HepG2 (cell line): ENCODE results near the gene RAC3. TPM values are rescaled to one million over a fixed set of nuclear protein-coding genes. Genes with fewer than 3 reads are reported as not detected.

Source experiments
- AFF4 ChIP-seq: sonication (generic); formaldehyde crosslinking; IDR thresholded peaks from 2 replicates; pipeline ENCODE4 v1.4.0; 2020; ENCODE audit warnings: missing genetic modification reagents
- CHD2 ChIP-seq: IDR thresholded peaks from 2 replicates; pipeline ENCODE4 v1.6.1; 2011; ENCODE audit warnings: low read depth, low read length, improper control_type of control experiment
- HOXD1 ChIP-seq: sonication (generic); formaldehyde crosslinking; IDR thresholded peaks from 2 replicates; pipeline ENCODE4 v1.5.0; 2020; ENCODE audit warnings: missing genetic modification reagents
- NFKB2 ChIP-seq: sonication (generic); formaldehyde crosslinking; IDR thresholded peaks from 2 replicates; pipeline ENCODE4 v1.4.0; 2020; ENCODE audit warnings: missing genetic modification reagents, borderline replicate concordance
- RNF2 ChIP-seq: fragments of 450-650 bp; conservative IDR thresholded peaks from 2 replicates; pipeline ENCODE4 v1.6.1; 2016; ENCODE audit warnings: low read depth
- TEAD3 ChIP-seq: optimal IDR thresholded peaks from 2 replicates; pipeline ENCODE3; 2016; ENCODE audit warnings: borderline replicate concordance
- ZNF264 ChIP-seq: sonication (generic); formaldehyde crosslinking; IDR thresholded peaks from 2 replicates; pipeline ENCODE4 v1.4.0; 2020; ENCODE audit warnings: missing genetic modification reagents
- ZNF430 ChIP-seq: sonication (generic); formaldehyde crosslinking; IDR thresholded peaks from 2 replicates; pipeline ENCODE4 v1.9.0; 2021; ENCODE audit warnings: mild to moderate bottlenecking, missing genetic modification reagents
- ZNF446 ChIP-seq: sonication (generic); formaldehyde crosslinking; IDR thresholded peaks from 2 replicates; pipeline ENCODE4 v1.5.0; 2020; ENCODE audit warnings: mild to moderate bottlenecking, missing genetic modification reagents
- ZNF468 ChIP-seq: sonication (generic); formaldehyde crosslinking; IDR thresholded peaks from 2 replicates; pipeline ENCODE4 v1.8.0; 2022; ENCODE audit warnings: mild to moderate bottlenecking, moderate library complexity, missing genetic modification reagents
- ZNF501 ChIP-seq: sonication (generic); formaldehyde crosslinking; IDR thresholded peaks from 2 replicates; pipeline ENCODE4 v1.5.1; 2020; ENCODE audit warnings: mild to moderate bottlenecking, moderate library complexity, missing genetic modification reagents
- ZNF746 ChIP-seq: sonication (generic); formaldehyde crosslinking; IDR thresholded peaks from 2 replicates; pipeline ENCODE4 v1.8.0; 2022; ENCODE audit warnings: mild to moderate bottlenecking, missing genetic modification reagents
- polyA plus RNA-seq, 8 experiments: library from polyadenylated mRNA; depleted of rRNA in 3 of 8; stranded (reverse) in 7 of 8; unstranded in 1 of 8; fragments of >200 nt; fragmentation: Illumina TruSeq in 4 of 8; extraction: Trizol in 4 of 8; gene quantifications; 2 replicates each; pipeline versions ENCODE4 v1.2.1 to v1.2.3, GENCODE V29; 2011 to 2016; ENCODE audit warnings: low read depth in 4 of 8, missing spikeins in 1 of 8, mixed read lengths in 1 of 8; ENCODE audit not compliant: insufficient read depth in 1 of 8
- total RNA-seq, 5 experiments: library from RNA; depleted of rRNA; stranded (reverse); fragments of >200 nt; fragmentation: Illumina TruSeq; extraction: Trizol; gene quantifications; 2 replicates each; pipeline ENCODE4 v1.2.3, GENCODE V29; 2016; ENCODE audit warnings: low read depth in 1 of 5
- TF ChIP-seq, protein P1 (sequence below): sonication (generic); formaldehyde crosslinking; conservative IDR thresholded peaks from 2 replicates; pipeline ENCODE4 v1.4.0; 2020; ENCODE audit warnings: missing genetic modification reagents
- TF ChIP-seq, protein P2 (sequence below): sonication (generic); formaldehyde crosslinking; IDR thresholded peaks from 2 replicates; pipeline ENCODE4 v1.5.0; 2020; ENCODE audit warnings: missing genetic modification reagents, mild to moderate bottlenecking, borderline replicate concordance
- TF ChIP-seq, protein P3 (sequence below): sonication (generic); formaldehyde crosslinking; IDR thresholded peaks from 2 replicates; pipeline ENCODE4 v1.5.1; 2020; ENCODE audit warnings: missing genetic modification reagents, mild to moderate bottlenecking, borderline replicate concordance
- TF ChIP-seq, protein P4 (sequence below): sonication (generic); formaldehyde crosslinking; IDR thresholded peaks from 2 replicates; pipeline ENCODE4 v1.9.0; 2022; ENCODE audit warnings: missing genetic modification reagents, mild to moderate bottlenecking, borderline replicate concordance
- TF ChIP-seq, protein P5 (sequence below): IDR thresholded peaks from 2 replicates; pipeline ENCODE4 v1.6.1; 2012; ENCODE audit warnings: inconsistent platforms

The RAC3 gene
- total and polyA plus RNA-seq, 2 of the 13 experiments (the other 11 are each of a cell fraction or from before 2014, with no cell fraction given) = 10.5 to 21.3 TPM

DNA sequence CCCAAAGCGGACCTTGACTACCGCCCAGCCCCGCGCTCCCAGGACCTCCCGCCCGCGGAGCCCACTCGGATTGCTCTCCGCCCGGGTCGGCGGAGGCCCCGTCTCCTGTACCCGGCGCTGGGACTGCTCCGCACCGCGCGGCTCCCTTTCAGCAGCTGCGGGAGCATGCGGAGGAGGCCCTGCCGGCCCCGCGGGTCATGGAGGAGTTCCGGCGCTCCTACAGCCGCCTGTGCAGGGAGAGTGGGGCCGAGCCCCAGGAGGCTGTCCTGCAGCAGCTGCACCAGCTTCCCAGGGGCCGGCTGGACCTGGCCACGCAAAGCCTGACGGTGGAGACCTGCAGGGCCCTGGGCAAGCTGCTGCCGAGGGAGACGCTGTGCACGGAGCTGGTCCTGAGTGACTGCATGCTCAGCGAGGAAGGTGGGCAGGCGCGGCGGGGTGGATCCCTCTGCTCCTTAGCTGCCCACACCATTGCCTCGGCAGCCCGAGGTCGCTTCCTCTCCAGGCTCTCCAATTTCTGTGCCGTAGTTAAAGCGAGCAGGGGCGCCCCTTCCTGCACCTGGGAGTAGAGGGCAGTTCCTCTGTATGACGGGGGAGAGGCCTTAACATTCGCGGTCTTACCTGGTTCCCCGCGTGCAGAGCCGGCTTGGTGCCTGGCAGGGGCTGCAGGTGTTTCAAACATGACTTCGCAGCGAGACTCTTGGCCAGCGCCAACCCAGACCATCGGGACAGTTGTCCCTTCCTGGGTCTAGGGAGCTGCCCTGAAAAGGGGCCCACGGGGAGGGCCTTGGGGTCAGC, 7.8 kb upstream of the RAC3 start (continued):
- TF ChIP-seq AFF4 (CRISPR knock-in tag) = 0 out of 2 replicates have a peak, but pooled peaks have one; percentile 48
- TF ChIP-seq, protein P1, sequence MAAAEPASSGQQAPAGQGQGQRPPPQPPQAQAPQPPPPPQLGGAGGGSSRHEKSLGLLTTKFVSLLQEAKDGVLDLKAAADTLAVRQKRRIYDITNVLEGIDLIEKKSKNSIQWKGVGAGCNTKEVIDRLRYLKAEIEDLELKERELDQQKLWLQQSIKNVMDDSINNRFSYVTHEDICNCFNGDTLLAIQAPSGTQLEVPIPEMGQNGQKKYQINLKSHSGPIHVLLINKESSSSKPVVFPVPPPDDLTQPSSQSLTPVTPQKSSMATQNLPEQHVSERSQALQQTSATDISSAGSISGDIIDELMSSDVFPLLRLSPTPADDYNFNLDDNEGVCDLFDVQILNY = peak; percentile 1; the same call in 1 of the 2 replicates
- no peak for TF ChIP-seq TEAD3 (CRISPR knock-in tag)
- TF ChIP-seq ZNF746 (CRISPR knock-in tag) = peak; percentile 45; the same call in 1 of the 2 replicates
- TF ChIP-seq NFKB2 (CRISPR knock-in tag) = 0 out of 2 replicates have a peak, but pooled peaks have one; percentile 26
- peak; percentile 60; the same call in 1 of the 2 replicates for TF ChIP-seq ZNF430 (CRISPR knock-in tag)
- TF ChIP-seq, protein P2, sequence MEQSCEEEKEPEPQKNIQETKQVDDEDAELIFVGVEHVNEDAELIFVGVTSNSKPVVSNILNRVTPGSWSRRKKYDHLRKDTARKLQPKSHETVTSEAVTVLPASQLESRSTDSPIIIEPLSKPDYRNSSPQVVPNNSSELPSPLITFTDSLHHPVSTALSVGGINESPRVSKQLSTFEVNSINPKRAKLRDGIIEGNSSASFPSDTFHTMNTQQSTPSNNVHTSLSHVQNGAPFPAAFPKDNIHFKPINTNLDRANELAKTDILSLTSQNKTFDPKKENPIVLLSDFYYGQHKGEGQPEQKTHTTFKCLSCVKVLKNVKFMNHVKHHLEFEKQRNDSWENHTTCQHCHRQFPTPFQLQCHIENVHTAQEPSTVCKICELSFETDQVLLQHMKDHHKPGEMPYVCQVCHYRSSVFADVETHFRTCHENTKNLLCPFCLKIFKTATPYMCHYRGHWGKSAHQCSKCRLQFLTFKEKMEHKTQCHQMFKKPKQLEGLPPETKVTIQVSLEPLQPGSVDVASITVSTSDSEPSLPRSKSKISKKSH (CRISPR knock-in tag) = peak; percentile 71; the same call in 1 of the 2 replicates
- peak; percentile 24; the same call in 1 of the 2 replicates for TF ChIP-seq ZNF468
- peak; percentile 75 for TF ChIP-seq ZNF501 (CRISPR knock-in tag)
- peak; percentile 87 for TF ChIP-seq RNF2
- TF ChIP-seq, protein P3, sequence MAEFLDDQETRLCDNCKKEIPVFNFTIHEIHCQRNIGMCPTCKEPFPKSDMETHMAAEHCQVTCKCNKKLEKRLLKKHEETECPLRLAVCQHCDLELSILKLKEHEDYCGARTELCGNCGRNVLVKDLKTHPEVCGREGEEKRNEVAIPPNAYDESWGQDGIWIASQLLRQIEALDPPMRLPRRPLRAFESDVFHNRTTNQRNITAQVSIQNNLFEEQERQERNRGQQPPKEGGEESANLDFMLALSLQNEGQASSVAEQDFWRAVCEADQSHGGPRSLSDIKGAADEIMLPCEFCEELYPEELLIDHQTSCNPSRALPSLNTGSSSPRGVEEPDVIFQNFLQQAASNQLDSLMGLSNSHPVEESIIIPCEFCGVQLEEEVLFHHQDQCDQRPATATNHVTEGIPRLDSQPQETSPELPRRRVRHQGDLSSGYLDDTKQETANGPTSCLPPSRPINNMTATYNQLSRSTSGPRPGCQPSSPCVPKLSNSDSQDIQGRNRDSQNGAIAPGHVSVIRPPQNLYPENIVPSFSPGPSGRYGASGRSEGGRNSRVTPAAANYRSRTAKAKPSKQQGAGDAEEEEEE (CRISPR knock-in tag) = no peak
- peak; percentile 42; the same call in 1 of the 2 replicates for TF ChIP-seq HOXD1 (CRISPR knock-in tag)
- TF ChIP-seq, protein P4, sequence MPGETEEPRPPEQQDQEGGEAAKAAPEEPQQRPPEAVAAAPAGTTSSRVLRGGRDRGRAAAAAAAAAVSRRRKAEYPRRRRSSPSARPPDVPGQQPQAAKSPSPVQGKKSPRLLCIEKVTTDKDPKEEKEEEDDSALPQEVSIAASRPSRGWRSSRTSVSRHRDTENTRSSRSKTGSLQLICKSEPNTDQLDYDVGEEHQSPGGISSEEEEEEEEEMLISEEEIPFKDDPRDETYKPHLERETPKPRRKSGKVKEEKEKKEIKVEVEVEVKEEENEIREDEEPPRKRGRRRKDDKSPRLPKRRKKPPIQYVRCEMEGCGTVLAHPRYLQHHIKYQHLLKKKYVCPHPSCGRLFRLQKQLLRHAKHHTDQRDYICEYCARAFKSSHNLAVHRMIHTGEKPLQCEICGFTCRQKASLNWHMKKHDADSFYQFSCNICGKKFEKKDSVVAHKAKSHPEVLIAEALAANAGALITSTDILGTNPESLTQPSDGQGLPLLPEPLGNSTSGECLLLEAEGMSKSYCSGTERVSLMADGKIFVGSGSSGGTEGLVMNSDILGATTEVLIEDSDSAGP = peak; percentile 7; the same call in 1 of the 2 replicates
- TF ChIP-seq, protein P5, sequence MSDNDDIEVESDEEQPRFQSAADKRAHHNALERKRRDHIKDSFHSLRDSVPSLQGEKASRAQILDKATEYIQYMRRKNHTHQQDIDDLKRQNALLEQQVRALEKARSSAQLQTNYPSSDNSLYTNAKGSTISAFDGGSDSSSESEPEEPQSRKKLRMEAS = peak; percentile 76
- 0 out of 2 replicates have a peak, but pooled peaks have one; percentile 50 for TF ChIP-seq ZNF446 (CRISPR knock-in tag)
- TF ChIP-seq CHD2 = no peak
- TF ChIP-seq ZNF264 (CRISPR knock-in tag) = peak; percentile 18; the same call in 1 of the 2 replicates
